B cell (primary cell): ENCODE results near the gene KCNC4.

ENCODE experiments used
- EZH2 ChIP-seq: IDR thresholded peaks from 2 replicates; pipeline ENCODE4 v1.6.1; 2012; ENCODE audit warnings: borderline replicate concordance, low read depth, mild to moderate bottlenecking, moderate library complexity, low read length; ENCODE audit not compliant: insufficient read depth, poor library complexity, severe bottlenecking
- TF ChIP-seq, protein P1 (sequence below): fragments of 200-600 bp; IDR thresholded peaks from one replicate; pipeline ENCODE4 v1.8.0; 2022; ENCODE audit warnings: antibody characterized with exemption, mild to moderate bottlenecking

DNA sequence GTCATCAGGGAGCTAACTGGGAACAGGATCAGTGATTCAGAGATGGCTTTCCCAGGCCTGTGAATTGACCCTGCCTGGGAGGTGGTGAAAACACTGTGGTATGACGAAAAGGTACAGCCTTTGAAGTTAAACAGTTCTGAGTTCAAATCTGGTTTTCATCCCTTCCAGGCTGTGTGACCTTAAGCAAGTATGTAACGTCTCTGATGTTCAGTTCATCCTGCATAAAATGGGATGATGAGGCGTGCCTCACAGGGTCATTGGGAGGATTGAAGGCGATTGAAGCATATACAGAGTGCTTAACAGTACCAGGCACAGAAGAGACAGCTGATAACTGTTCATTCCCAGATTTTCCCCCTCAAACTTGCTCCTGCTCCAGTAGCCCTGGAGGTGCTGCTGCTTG lies 11.0 kb downstream of the KCNC4 start:
- TF ChIP-seq, protein P1, sequence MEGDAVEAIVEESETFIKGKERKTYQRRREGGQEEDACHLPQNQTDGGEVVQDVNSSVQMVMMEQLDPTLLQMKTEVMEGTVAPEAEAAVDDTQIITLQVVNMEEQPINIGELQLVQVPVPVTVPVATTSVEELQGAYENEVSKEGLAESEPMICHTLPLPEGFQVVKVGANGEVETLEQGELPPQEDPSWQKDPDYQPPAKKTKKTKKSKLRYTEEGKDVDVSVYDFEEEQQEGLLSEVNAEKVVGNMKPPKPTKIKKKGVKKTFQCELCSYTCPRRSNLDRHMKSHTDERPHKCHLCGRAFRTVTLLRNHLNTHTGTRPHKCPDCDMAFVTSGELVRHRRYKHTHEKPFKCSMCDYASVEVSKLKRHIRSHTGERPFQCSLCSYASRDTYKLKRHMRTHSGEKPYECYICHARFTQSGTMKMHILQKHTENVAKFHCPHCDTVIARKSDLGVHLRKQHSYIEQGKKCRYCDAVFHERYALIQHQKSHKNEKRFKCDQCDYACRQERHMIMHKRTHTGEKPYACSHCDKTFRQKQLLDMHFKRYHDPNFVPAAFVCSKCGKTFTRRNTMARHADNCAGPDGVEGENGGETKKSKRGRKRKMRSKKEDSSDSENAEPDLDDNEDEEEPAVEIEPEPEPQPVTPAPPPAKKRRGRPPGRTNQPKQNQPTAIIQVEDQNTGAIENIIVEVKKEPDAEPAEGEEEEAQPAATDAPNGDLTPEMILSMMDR: no peak
- TF ChIP-seq EZH2: no peak
